Measurements from ENCODE around the gene OR2H1. TPM values are rescaled to one million over a fixed set of nuclear protein-coding genes. Genes with fewer than 3 reads are reported as not detected.

The OR2H1 gene
- total RNA-seq, 1 donor from 2014 or later = not detected

- H3K9me3 Mint-ChIP-seq (ENCODE audit: unreplicated experiment) = no peaks in the 10 kb centered on the region
- no peaks in the 10 kb centered on the region for H3K4me1 Mint-ChIP-seq (ENCODE audit: unreplicated experiment)
- peak; percentile 53 for DNase-seq (ENCODE audit: extremely low spot score, unreplicated experiment)
- H3K27me3 Mint-ChIP-seq (ENCODE audit: unreplicated experiment) = peaks cover 5% of the 10 kb centered on the region
- H3K4me3 Mint-ChIP-seq (ENCODE audit: unreplicated experiment) = no peak overlapping the region
- no peaks in the 10 kb centered on the region for H3K36me3 Mint-ChIP-seq (ENCODE audit: unreplicated experiment)
- no peak overlapping the region for H3K27ac Mint-ChIP-seq (ENCODE audit: unreplicated experiment)
- no peak for TF ChIP-seq CTCF (IDR thresholded peaks at IDR 0.05)
These were observed 52.8 kb downstream of the OR2H1 start for GRCh38 chr6:29509711-29510110.

DNA sequence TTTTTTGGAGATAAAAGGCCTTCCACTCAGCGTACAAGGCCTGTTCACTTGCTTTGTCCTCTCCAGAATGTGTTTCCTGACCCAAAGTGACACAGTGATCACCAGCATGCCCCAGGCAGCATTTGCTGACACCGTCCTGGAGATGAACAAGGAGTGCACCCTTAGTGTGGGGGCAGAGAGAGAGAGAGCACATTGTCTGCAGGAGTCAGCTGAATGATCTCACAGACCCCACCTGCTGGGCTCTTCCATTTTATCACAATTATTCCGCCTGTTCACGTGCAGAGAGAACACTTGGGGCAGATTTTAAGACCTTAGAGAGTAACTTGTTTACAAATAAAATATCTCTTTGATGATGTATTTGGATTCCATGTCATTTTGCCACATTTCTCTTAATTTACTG, 53.2 kb downstream of the OR2H1 start:
- no peak overlapping the region for H3K27ac Mint-ChIP-seq (ENCODE audit: unreplicated experiment)
- H3K27me3 Mint-ChIP-seq (ENCODE audit: unreplicated experiment) = peaks cover 5% of the 10 kb centered on the region
- no peaks in the 10 kb centered on the region for H3K4me1 Mint-ChIP-seq (ENCODE audit: unreplicated experiment)
- H3K4me3 Mint-ChIP-seq (ENCODE audit: unreplicated experiment) = no peak overlapping the region
- peak; percentile 62 for DNase-seq (ENCODE audit: extremely low spot score, unreplicated experiment)
- no peaks in the 10 kb centered on the region for H3K36me3 Mint-ChIP-seq (ENCODE audit: unreplicated experiment)
- no peaks in the 10 kb centered on the region for H3K9me3 Mint-ChIP-seq (ENCODE audit: unreplicated experiment)
- no peak for TF ChIP-seq CTCF (IDR thresholded peaks at IDR 0.05)

GRCh38 chr6:29510746-29511300, 53.9 kb downstream of the OR2H1 start:
- DNase-seq (ENCODE audit: extremely low spot score, unreplicated experiment) = peak; percentile 59
- H3K36me3 Mint-ChIP-seq (ENCODE audit: unreplicated experiment) = no peaks in the 10 kb centered on the region
- H3K9me3 Mint-ChIP-seq (ENCODE audit: unreplicated experiment) = no peaks in the 10 kb centered on the region
- H3K4me3 Mint-ChIP-seq (ENCODE audit: unreplicated experiment) = no peak overlapping the region
- no peaks in the 10 kb centered on the region for H3K4me1 Mint-ChIP-seq (ENCODE audit: unreplicated experiment)
- H3K27me3 Mint-ChIP-seq (ENCODE audit: unreplicated experiment) = peaks cover 5% of the 10 kb centered on the region
- TF ChIP-seq CTCF (IDR thresholded peaks at IDR 0.05) = no peak
- H3K27ac Mint-ChIP-seq (ENCODE audit: unreplicated experiment) = no peak overlapping the region

Other genes with a start within 250 kb of the OR2H1 start
- not detected in 2 replicates for gene OR14J1, start 155.5 kb upstream of the OR2H1 start, total RNA-seq
- not detected in 2 replicates for gene OR5V1, start 88.3 kb upstream of the OR2H1 start, total RNA-seq
- not detected in 2 replicates for gene OR12D3, start 81.9 kb upstream of the OR2H1 start, total RNA-seq
- gene OR12D2, start 61.5 kb upstream of the OR2H1 start, total RNA-seq = not detected in 2 replicates
- gene OR12D1, start 42.2 kb upstream of the OR2H1 start, total RNA-seq = not detected in 2 replicates
- not detected in 2 replicates for gene OR10C1, start 17.8 kb upstream of the OR2H1 start, total RNA-seq
- not detected in 2 replicates for gene OR11A1, start 84 bp upstream of the OR2H1 start, total RNA-seq
- not detected in 2 replicates for gene MAS1L, start 30.8 kb downstream of the OR2H1 start, total RNA-seq
- not detected in 2 replicates for gene UBD, start 102.6 kb downstream of the OR2H1 start, total RNA-seq
- not detected in 2 replicates for gene OR2H2, start 128.0 kb downstream of the OR2H1 start, total RNA-seq
- 80.4 and 93.6 TPM in 2 replicates for gene GABBR1, start 176.0 kb downstream of the OR2H1 start, total RNA-seq
- not detected in 2 replicates for gene MOG, start 199.9 kb downstream of the OR2H1 start, total RNA-seq
- gene ZFP57, start 224.0 kb downstream of the OR2H1 start, total RNA-seq = not detected in 2 replicates

Data from osteocyte (in vitro differentiated cells).